Loucy (cell line): ENCODE data around the gene ANG.

Source experiments
- H2AFZ ChIP-seq: fragments of 200-600 bp; sonication (generic); 2 replicates; pipeline ENCODE4 v1.6.0; 2016; ENCODE audit warnings: antibody characterized with exemption, mild to moderate bottlenecking, low read length, moderate library complexity
- H3F3A ChIP-seq: fragments of 200-600 bp; 2 replicates; pipeline ENCODE4 v1.6.0; 2016; ENCODE audit warnings: antibody characterized with exemption, low read depth, mild to moderate bottlenecking
- H3K27me3 ChIP-seq: fragments of 200-600 bp; sonication (generic); 2 replicates; pipeline ENCODE4 v1.6.1; 2014; ENCODE audit warnings: low read length, mild to moderate bottlenecking; ENCODE audit not compliant: insufficient read depth, poor library complexity, severe bottlenecking
- H3K36me3 ChIP-seq: fragments of 200-600 bp; sonication (generic); 2 replicates; pipeline ENCODE4 v1.6.1; 2016; ENCODE audit warnings: low read length; ENCODE audit not compliant: insufficient read depth
- H3K4me1 ChIP-seq: fragments of 200-600 bp; sonication (generic); 2 replicates; pipeline ENCODE4 v1.5.1; 2014; ENCODE audit warnings: low read length, mild to moderate bottlenecking; ENCODE audit not compliant: insufficient read depth, poor library complexity, severe bottlenecking
- H3K4me2 ChIP-seq: fragments of 200-600 bp; sonication (generic); 2 replicates; pipeline ENCODE4 v1.6.0; 2014; ENCODE audit warnings: antibody characterized with exemption, low read length, low read depth, mild to moderate bottlenecking; ENCODE audit not compliant: poor library complexity, severe bottlenecking
- H3K4me3 ChIP-seq: fragments of 200-600 bp; sonication (generic); 2 replicates; pipeline ENCODE4 v1.5.1; 2014; ENCODE audit warnings: low read length, mild to moderate bottlenecking, mixed read lengths; ENCODE audit not compliant: poor library complexity, severe bottlenecking
- H3K79me2 ChIP-seq: fragments of 200-600 bp; sonication (generic); 2 replicates; pipeline ENCODE4 v1.6.1; 2014; ENCODE audit warnings: low read length; ENCODE audit not compliant: insufficient read depth
- H3K9ac ChIP-seq: fragments of 200-600 bp; sonication (generic); 2 replicates; pipeline ENCODE4 v1.6.0; 2014; ENCODE audit warnings: mild to moderate bottlenecking, low read depth, low read length, moderate library complexity; ENCODE audit not compliant: poor library complexity, severe bottlenecking
- H3K9me2 ChIP-seq: fragments of 200-600 bp; sonication (generic); replicated peaks from 2 replicates; pipeline ENCODE4 v1.6.1; 2016; ENCODE audit warnings: low read depth, low read length, mixed read lengths
- H3K9me3 ChIP-seq: fragments of 200-600 bp; sonication (generic); 2 replicates; pipeline ENCODE4 v1.6.1; 2014; ENCODE audit warnings: mild to moderate bottlenecking, antibody characterized with exemption, low read length, low read depth; ENCODE audit not compliant: insufficient read depth
- H4K20me1 ChIP-seq: fragments of 200-600 bp; sonication (generic); 2 replicates; pipeline ENCODE4 v1.6.0; 2014; ENCODE audit warnings: antibody characterized with exemption, low read length, mild to moderate bottlenecking; ENCODE audit not compliant: insufficient read depth, poor library complexity, severe bottlenecking
- CTCF ChIP-seq: fragments of 200-600 bp; sonication (generic); conservative IDR thresholded peaks from 2 replicates; pipeline ENCODE4 v1.5.1; 2014; ENCODE audit warnings: mild to moderate bottlenecking, antibody characterized with exemption, low read length
- EZH2phosphoT487 ChIP-seq: fragments of 200-600 bp; IDR thresholded peaks from 2 replicates; pipeline ENCODE4 v1.6.1; 2018; ENCODE audit warnings: antibody characterized with exemption, mild to moderate bottlenecking, moderate library complexity, borderline replicate concordance

The ANG gene

GRCh38 chr14:20644520-20644919 lies 44.0 kb upstream of the ANG start:
- no peak overlapping the region for H3K4me2 ChIP-seq
- H3K27me3 ChIP-seq = no peaks in the 10 kb centered on the region
- no peaks in the 10 kb centered on the region for H3F3A ChIP-seq
- H3K9me2 ChIP-seq = no peaks in the 10 kb centered on the region
- no peaks in the 10 kb centered on the region for H3K4me1 ChIP-seq
- no peak overlapping the region for H3K4me3 ChIP-seq
- H3K9ac ChIP-seq = no peak overlapping the region
- no peaks in the 10 kb centered on the region for H4K20me1 ChIP-seq
- no peaks in the 10 kb centered on the region for H3K9me3 ChIP-seq
- H3K79me2 ChIP-seq = no peaks in the 10 kb centered on the region
- TF ChIP-seq EZH2phosphoT487 (no peak), CTCF (no peak)
- H3K36me3 ChIP-seq = no peaks in the 10 kb centered on the region
- no peak overlapping the region for H2AFZ ChIP-seq

- H4K20me1 ChIP-seq = no peaks in the 10 kb centered on the region
- H2AFZ ChIP-seq = no peak overlapping the region
- no peaks in the 10 kb centered on the region for H3F3A ChIP-seq
- H3K9me2 ChIP-seq = no peaks in the 10 kb centered on the region
- no peak overlapping the region for H3K4me2 ChIP-seq
- no peaks in the 10 kb centered on the region for H3K27me3 ChIP-seq
- H3K9ac ChIP-seq = no peak overlapping the region
- no peaks in the 10 kb centered on the region for H3K36me3 ChIP-seq
- no peak for TF ChIP-seq EZH2phosphoT487
- no peak for TF ChIP-seq CTCF
- no peak overlapping the region for H3K4me3 ChIP-seq
- H3K4me1 ChIP-seq = no peaks in the 10 kb centered on the region
- H3K9me3 ChIP-seq = no peaks in the 10 kb centered on the region
- no peaks in the 10 kb centered on the region for H3K79me2 ChIP-seq
Measured at GRCh38 chr14:20645481-20645880, 43.1 kb upstream of the ANG start.

GRCh38 chr14:20652996-20653975 lies 35.3 kb upstream of the ANG start:
- Histone ChIP-seq H3K79me2 (no peaks in the 10 kb centered on the region), H3F3A (no peaks in the 10 kb centered on the region), H2AFZ (no peak overlapping the region), H4K20me1 (no peaks in the 10 kb centered on the region), H3K9ac (no peak overlapping the region), H3K4me3 (no peak overlapping the region), H3K36me3 (no peaks in the 10 kb centered on the region), H3K27me3 (no peaks in the 10 kb centered on the region), H3K9me3 (no peaks in the 10 kb centered on the region), H3K4me1 (no peaks in the 10 kb centered on the region), H3K4me2 (no peak overlapping the region), H3K9me2 (no peaks in the 10 kb centered on the region)
- TF ChIP-seq EZH2phosphoT487 (no peak), CTCF (no peak)
